ENCODE measurements around the gene FAM81B.

FAM81B gene

GRCh38 chr5:95447961-95448360, 56.8 kb downstream of the FAM81B start:
- DNase-seq (ENCODE audit: low spot score) = no peak
- CTCF ChIA-PET = no interaction called here
- no peak overlapping the region for H3K27ac ChIP-seq
- POLR2A ChIA-PET (ENCODE audit: low non-redundant PET) = no interaction called here
- no peak for TF ChIP-seq CTCF (conservative IDR thresholded peaks at IDR 0.05; ENCODE audit: low read depth)

GRCh38 chr5:95448789-95449188, 57.6 kb downstream of the FAM81B start:
- POLR2A ChIA-PET (ENCODE audit: low non-redundant PET) = no interaction called here
- CTCF ChIA-PET = no interaction called here
- no peak overlapping the region for H3K27ac ChIP-seq
- DNase-seq (ENCODE audit: low spot score) = no peak
- TF ChIP-seq CTCF (conservative IDR thresholded peaks at IDR 0.05; ENCODE audit: low read depth) = no peak

DNA sequence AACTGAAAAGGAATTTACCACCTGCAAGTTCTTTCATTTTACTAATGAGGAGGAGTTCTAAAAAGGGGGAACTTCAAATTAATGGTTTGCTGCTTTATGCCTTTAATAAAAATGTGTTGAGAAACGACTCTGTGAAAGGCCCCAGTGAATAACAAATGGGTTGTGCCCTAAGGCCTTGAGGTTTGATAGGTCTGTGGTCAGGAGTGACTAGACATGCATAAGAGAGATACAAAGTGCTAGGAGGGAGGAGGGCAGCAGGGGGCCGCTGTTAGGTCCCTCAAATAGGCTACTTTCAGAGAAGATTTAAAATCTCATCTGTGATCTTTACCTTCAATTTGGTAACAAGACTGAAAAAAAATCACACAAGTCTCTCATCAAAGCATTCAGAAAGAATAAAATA, 58.3 kb downstream of the FAM81B start:
- ChIA-PET CTCF (interaction anchor here (0.6 kb wide), 1 partner anchor 193 kb away, joined by 3 read pairs; no protein-coding TSS in a partner anchor), POLR2A (ENCODE audit: low non-redundant PET) (no interaction called here)
- DNase-seq (ENCODE audit: low spot score) = no peak
- no peak for TF ChIP-seq CTCF (conservative IDR thresholded peaks at IDR 0.05; ENCODE audit: low read depth)
- H3K27ac ChIP-seq = no peak overlapping the region

- H3K27ac ChIP-seq = no peak overlapping the region
- ChIA-PET POLR2A (ENCODE audit: low non-redundant PET) (no interaction called here), CTCF (interaction anchor here (0.7 kb wide), 1 partner anchor 197 kb away, joined by 3 read pairs; no protein-coding TSS in a partner anchor)
- no peak for DNase-seq (ENCODE audit: low spot score)
- TF ChIP-seq CTCF (conservative IDR thresholded peaks at IDR 0.05; ENCODE audit: low read depth) = no peak
Observed at GRCh38 chr5:95454536-95454935, 63.4 kb downstream of the FAM81B start.

GRCh38 chr5:95460665-95461064, 69.5 kb downstream of the FAM81B start:
- no peak overlapping the region for H3K27ac ChIP-seq
- no peak for DNase-seq (ENCODE audit: low spot score)
- TF ChIP-seq CTCF (conservative IDR thresholded peaks at IDR 0.05; ENCODE audit: low read depth) = no peak
- POLR2A ChIA-PET (ENCODE audit: low non-redundant PET) = no interaction called here
- CTCF ChIA-PET = interaction anchor here (0.7 kb wide), 1 partner anchor 598 kb away, joined by 4 read pairs; no protein-coding TSS in a partner anchor

DNA sequence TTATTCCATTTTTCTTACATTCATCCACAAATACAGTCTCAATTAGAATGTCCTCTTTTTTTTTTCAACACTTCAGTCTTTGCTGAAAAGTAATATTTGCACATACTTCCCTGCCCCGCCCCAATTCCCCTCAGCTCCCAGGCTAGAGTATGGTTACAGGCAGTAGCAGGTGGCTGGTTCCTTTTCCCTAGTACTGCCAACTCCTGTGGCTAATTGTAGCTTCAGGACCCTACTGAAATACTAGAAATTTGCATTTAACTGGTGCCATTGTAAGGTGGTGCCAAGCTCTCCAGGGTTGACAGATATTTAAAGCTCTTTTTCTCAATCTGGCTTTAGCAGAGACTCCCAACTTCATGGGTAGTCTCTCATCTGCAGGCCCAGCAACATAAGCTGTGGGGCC, 80.3 kb downstream of the FAM81B start:
- H3K27ac ChIP-seq = no peak overlapping the region
- CTCF ChIA-PET = no interaction called here
- DNase-seq (ENCODE audit: low spot score) = no peak
- no peak for TF ChIP-seq CTCF (conservative IDR thresholded peaks at IDR 0.05; ENCODE audit: low read depth)
- POLR2A ChIA-PET (ENCODE audit: low non-redundant PET) = no interaction called here

- ChIA-PET CTCF (no interaction called here), POLR2A (ENCODE audit: low non-redundant PET) (no interaction called here)
- TF ChIP-seq CTCF (conservative IDR thresholded peaks at IDR 0.05; ENCODE audit: low read depth) = no peak
- no peak for DNase-seq (ENCODE audit: low spot score)
- H3K27ac ChIP-seq = no peak overlapping the region
Observed at GRCh38 chr5:95471942-95472341, 80.8 kb downstream of the FAM81B start.
